Mesothelial cell of epicardium (in vitro differentiated cells): Measurements from ENCODE around the gene FLNA. TPM values are rescaled to one million over a fixed set of nuclear protein-coding genes. Genes with fewer than 3 reads are reported as not detected.
"Not testable (repeated sequence)": the region's sequence is repeated elsewhere in the genome, so short reads cannot be mapped to it uniquely, and the experiment has no call there.

ENCODE experiments used
- DNase-seq, 2 experiments: peaks; one replicate each; pipeline ENCODE4 v3.0.0; 2021; ENCODE audit warnings: low spot score in 2 of 2; ENCODE audit not compliant: unreplicated experiment in 2 of 2
- H3K27ac Mint-ChIP-seq: 2 replicates; pipeline ENCODE4 v1.8.0; 2021; ENCODE audit warnings: mixed read lengths
- H3K27me3 Mint-ChIP-seq: 2 replicates; pipeline ENCODE4 v1.8.0; 2021; ENCODE audit warnings: low read depth, mixed read lengths
- H3K36me3 Mint-ChIP-seq: 2 replicates; pipeline ENCODE4 v1.8.0; 2021; ENCODE audit warnings: mixed read lengths
- H3K4me1 Mint-ChIP-seq: 2 replicates; pipeline ENCODE4 v1.8.0; 2021; ENCODE audit warnings: mixed read lengths
- H3K4me3 Mint-ChIP-seq: 2 replicates; pipeline ENCODE4 v1.8.0; 2021; ENCODE audit warnings: mild to moderate bottlenecking, moderate library complexity, mixed read lengths
- H3K9me3 Mint-ChIP-seq: 2 replicates; pipeline ENCODE4 v1.8.0; 2021; ENCODE audit warnings: mixed read lengths
- total RNA-seq: library from RNA; stranded (reverse); gene quantifications from 3 replicates; pipeline ENCODE4 v1.2.1, GENCODE V29; 2021
- TF ChIP-seq, protein P1 (sequence below): fragments of 200-600 bp; sonication (generic); IDR thresholded peaks from one replicate; pipeline ENCODE4 v1.5.0; 2021; ENCODE audit warnings: antibody characterized with exemption; ENCODE audit not compliant: unreplicated experiment

The FLNA gene
- total RNA-seq, 1 donor from 2014 or later: 1,412 TPM

DNA sequence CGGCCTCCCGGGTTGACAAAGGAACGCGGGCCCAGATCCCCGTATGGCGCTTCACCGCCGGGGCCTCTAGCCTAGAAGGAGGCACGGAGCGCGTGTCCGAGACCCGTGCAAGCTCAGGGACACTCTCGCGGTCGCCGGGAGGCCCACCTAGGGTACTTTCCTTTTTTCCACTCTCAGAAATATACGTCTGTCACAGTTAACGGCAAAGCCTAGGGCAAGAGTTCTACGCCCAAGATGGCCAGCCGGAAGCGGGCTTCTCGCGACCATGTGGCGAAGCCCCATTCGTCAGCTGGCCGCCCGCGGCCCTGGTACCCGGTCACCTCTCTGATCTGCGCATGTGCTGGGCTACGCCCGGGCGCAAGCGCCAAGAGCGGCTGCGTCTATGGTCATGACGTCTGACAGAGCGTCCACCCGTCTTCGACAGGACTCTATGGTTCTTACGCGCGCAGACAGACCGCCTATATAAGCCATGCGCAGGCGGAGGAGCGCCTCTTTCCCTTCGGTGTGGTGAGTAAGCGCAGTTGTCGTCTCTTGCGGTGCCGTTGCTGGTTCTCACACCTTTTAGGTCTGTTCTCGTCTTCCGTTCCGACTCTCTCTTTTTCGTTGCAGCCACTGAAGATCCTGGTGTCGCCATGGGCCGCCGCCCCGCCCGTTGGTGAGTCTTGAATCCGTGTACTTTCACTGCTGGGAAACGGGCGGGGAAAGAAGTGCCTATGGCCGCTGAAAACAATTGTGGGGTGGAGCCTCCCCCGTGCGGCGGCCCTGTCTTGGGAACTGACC lies 23.6 kb upstream of the FLNA start, which contains the start of gene RPL10:
RPL10 (plus strand) TSS at position 490 of the 780 bp plus-strand sequence; CDS start at position 633, 143 bp downstream.
- peak within 1 kb of the TSS; percentile 96 for H3K4me3 Mint-ChIP-seq
- H3K27ac Mint-ChIP-seq: peak within 1 kb of the TSS; percentile 99
- no peaks in the 10 kb centered on the region for H3K9me3 Mint-ChIP-seq
- peaks cover 11% of the 10 kb centered on the region for H3K4me1 Mint-ChIP-seq
- TF ChIP-seq, protein P1, sequence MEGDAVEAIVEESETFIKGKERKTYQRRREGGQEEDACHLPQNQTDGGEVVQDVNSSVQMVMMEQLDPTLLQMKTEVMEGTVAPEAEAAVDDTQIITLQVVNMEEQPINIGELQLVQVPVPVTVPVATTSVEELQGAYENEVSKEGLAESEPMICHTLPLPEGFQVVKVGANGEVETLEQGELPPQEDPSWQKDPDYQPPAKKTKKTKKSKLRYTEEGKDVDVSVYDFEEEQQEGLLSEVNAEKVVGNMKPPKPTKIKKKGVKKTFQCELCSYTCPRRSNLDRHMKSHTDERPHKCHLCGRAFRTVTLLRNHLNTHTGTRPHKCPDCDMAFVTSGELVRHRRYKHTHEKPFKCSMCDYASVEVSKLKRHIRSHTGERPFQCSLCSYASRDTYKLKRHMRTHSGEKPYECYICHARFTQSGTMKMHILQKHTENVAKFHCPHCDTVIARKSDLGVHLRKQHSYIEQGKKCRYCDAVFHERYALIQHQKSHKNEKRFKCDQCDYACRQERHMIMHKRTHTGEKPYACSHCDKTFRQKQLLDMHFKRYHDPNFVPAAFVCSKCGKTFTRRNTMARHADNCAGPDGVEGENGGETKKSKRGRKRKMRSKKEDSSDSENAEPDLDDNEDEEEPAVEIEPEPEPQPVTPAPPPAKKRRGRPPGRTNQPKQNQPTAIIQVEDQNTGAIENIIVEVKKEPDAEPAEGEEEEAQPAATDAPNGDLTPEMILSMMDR: no peak
- no peaks in the 10 kb centered on the region for H3K27me3 Mint-ChIP-seq
- DNase-seq: peak; percentile 78 to 89
- H3K36me3 Mint-ChIP-seq: peaks cover 13% of the 10 kb centered on the region

DNA sequence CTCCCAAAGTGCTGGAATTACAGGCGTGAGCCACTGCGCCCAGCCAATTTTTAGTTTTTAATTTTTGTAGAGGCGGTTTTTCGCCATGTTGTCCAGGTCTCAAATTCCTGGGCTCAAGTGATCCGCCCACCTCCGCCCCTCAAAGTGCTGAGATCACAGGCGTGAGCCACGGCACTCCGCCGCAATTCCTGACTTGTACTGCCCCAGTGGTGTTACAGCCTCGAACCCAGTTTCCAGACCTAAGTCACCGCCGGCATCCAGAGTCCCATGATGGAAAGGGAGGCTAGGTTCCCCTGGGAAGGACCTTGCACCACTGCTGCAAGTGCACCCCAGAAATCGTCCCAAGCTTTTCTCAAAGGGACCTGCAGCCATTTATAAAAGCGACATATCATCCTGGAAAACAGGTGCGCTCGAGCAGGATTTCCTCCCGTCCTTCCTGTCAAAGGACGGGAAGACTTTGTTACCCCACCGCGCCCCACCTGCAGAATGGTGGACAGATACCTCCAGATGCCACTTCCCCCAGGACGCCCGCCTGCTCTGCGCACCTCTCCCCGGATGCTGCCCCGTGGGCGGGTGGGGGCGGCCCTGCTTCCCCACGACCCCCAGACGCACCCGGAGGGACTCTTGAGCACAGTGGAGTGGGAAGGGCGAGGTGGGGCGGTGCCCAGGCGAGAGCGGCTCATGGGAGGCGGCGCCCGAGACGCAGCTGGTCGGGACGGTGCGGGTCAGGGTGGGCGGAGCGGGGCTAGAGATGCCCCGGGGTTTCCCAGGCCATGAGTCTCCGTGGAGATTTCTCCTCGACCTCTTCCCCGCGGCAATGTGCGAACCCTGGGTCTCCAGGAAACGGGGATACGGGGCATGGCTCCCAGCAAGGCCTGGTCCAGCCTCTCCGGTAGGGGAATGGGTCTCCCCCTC lies 22.8 kb upstream of the FLNA start:
- TF ChIP-seq, protein P1: no peak
- H3K9me3 Mint-ChIP-seq: no peaks in the 10 kb centered on the region
- peak overlapping the region; percentile 99 for H3K27ac Mint-ChIP-seq
- no peaks in the 10 kb centered on the region for H3K27me3 Mint-ChIP-seq
- peaks cover 13% of the 10 kb centered on the region for H3K36me3 Mint-ChIP-seq
- peak overlapping the region; percentile 96 for H3K4me3 Mint-ChIP-seq
- H3K4me1 Mint-ChIP-seq: peaks cover 11% of the 10 kb centered on the region
- DNase-seq: peak in 1 of 2 experiments; percentile 62

DNA sequence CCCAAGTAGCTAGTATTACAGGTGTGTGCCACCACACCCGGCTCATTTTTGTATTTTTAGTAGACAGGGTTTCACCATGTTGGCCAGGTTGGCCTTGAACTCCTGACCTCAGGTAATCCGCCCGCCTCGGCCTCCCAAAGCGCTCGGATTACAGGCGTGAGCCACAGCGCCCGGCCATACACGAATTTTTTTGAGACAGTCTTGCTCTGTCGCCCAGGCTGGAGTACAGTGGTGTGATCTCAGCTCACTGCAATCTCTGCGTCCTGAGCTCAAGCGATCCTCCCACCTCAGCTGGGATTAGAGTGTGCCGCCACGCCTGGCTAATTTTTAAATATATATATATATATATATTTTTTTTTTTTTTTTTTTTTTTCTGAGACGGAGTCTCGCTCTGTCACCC lies 21.9 kb upstream of the FLNA start:
- not testable (repeated sequence) for H3K27ac Mint-ChIP-seq, DNase-seq, H3K27me3 Mint-ChIP-seq, H3K9me3 Mint-ChIP-seq
- Mint-ChIP-seq H3K4me3 (peak overlapping the region; percentile 96), H3K4me1 (peaks cover 11% of the 10 kb centered on the region), H3K36me3 (peaks cover 13% of the 10 kb centered on the region)

DNA sequence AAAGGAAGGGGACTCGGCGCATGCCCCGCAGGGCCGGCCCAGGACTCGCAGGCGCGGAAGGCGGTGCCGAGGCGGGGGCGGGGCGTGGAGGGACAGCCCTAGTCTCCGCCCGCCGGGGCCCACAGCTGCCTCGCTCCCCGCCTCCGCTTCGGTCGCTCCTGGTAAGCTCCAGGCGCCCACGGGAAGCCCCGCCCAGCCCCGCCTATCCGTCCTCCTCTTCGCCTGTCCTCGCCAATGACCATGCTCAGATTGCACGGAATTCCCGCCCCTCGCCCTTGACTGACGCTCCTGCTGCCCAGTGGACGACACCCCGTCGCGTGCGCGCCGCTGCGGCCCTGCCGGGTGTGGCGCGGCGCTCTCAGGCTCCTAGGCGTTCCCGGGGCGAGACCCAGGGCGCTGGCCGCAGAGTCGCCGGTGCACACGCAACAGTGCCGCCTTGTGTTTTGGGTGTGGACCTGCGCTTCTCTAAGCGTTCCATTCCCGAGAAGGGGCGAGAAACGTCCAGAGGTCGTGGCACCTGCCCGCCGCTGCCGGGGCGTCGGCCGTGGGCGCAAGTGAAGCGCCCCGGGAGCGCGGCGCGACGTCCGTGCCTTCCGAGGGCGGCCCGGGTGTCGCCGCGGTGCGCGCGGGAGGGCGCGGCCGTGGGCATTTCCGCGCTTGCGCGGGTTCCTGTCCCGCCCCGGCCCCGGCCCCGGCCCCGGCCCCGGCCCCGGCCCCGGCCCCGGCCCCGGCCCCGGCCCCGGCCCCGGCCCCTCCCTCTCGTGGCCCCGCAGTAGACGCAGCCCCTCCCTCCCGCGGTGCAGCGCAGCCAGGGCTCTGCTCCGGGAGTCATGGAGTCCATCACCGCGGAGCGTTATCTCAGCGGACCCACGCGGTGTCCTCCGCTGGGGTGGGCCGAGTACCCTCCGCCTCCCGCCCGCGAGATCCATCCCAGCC lies 15.6 kb upstream of the FLNA start:
- H3K27me3 Mint-ChIP-seq, H3K36me3 Mint-ChIP-seq, DNase-seq, H3K9me3 Mint-ChIP-seq, H3K4me1 Mint-ChIP-seq, H3K4me3 Mint-ChIP-seq, H3K27ac Mint-ChIP-seq: not testable (repeated sequence)

DNA sequence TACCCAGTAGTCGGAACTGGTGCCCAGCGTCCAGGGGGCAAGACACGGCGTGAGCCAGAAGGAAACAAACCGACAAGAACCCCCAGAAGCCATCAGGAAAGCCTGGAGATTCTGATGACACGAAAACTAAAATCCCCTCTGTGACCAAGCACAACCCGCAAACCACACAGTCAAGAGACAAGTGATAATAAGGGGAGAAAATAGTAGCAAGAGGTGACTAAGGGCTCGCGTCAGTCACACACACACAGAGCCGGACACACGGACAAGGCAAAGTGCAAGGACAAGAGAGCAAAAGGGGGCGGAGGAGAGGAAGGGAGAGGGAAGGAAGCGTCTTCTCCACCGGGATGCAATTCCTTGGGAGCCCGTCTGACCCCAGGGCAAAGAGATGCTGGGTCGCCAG lies 14.2 kb upstream of the FLNA start:
- H3K4me1 Mint-ChIP-seq, DNase-seq, H3K27ac Mint-ChIP-seq, H3K36me3 Mint-ChIP-seq, H3K4me3 Mint-ChIP-seq, H3K9me3 Mint-ChIP-seq, H3K27me3 Mint-ChIP-seq: not testable (repeated sequence)

DNA sequence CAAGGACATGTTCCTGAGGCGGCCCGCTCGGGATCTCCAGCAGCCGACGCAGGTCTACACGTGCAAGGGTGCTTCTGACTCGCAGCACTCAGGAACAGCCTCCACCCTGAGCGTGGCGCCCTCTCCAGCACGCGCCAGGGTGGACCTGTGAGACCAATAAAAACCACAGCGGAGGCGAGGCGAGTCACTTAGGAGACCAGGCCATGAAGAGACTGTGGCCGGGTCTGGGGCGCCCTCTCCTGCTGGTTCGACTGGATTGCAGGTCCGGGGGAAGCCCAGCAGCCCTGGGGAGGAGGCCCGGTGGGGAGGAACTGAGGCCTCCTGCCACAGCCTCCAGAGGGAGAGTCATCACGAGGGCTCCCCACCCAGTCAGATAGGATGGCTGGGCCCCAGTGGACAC lies 13.7 kb upstream of the FLNA start:
- H3K27me3 Mint-ChIP-seq, H3K27ac Mint-ChIP-seq, H3K4me1 Mint-ChIP-seq, H3K36me3 Mint-ChIP-seq, DNase-seq, H3K9me3 Mint-ChIP-seq, H3K4me3 Mint-ChIP-seq: not testable (repeated sequence)

DNA sequence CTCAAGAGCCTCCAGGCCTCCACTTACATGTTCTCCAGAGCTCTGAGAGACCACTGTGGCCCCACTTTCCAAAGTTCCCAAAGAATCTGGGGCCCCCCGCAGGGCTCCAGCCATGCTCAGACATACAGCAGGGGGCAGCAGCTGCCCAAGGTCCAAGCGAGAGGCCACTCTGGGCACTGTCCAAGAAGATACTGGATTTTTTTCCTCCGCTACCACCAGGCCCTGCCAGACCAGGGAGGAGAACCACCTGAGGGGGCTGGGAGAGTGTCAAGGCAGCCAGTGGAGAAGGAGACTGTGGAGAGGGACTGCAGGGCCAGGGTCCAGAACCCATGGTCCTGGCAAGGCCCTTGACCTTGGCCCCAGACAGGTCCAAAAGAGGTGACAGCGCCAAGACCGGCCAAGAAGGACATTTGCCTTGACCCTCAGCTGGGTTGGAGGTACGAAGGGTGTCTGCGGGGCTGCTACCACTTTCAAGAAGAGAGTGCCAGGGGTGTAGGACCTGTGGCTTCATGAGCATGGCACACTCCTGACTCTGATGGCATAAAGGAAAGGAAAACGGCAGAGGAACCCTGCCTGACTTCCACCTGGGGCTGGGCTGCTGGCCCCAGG lies 10.0 kb upstream of the FLNA start:
- H3K27ac Mint-ChIP-seq: no peak overlapping the region
- no peaks in the 10 kb centered on the region for H3K9me3 Mint-ChIP-seq

More for the DNA sequence above, 10.0 kb upstream of the FLNA start:
- peaks cover 2% of the 10 kb centered on the region for H3K36me3 Mint-ChIP-seq
- H3K27me3 Mint-ChIP-seq: no peaks in the 10 kb centered on the region
- no peak for DNase-seq
- H3K4me3 Mint-ChIP-seq: no peak overlapping the region
- peaks cover 16% of the 10 kb centered on the region for H3K4me1 Mint-ChIP-seq
- TF ChIP-seq, protein P1: no peak
